ENCODE data around the gene GPC5. TPM values are rescaled to one million over a fixed set of nuclear protein-coding genes. Genes with fewer than 3 reads are reported as not detected.

The GPC5 gene
- total and polyA plus RNA-seq, 2 donors (not counting 3 experiments of a cell fraction or from before 2014, with no cell fraction given) = 0.59 to 0.97 TPM

DNA sequence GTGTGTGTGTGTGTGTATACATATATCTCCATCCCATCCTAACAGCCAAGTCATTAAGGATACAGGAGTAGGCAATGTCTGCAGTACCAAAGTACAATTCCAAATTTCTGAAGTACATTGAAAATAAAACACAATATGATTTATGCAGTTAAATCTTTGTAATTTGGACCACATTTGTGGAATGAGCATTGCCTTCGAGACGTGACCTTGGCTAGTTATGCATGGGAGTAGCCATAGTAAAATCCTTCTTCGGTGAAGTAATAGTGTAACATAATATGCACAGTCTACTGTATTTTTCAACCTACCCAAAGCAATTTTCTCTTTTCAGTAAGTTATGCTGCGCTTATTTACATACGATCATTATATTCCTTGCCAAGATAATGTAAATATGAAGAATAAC lies 1162.5 kb downstream of the GPC5 start:
- H2AFZ ChIP-seq (ENCODE audit: low read depth, low read length) = no peak overlapping the region
- H4K20me1 ChIP-seq (replicated peaks; ENCODE audit: control insufficient read depth, extremely low read depth, insufficient read depth, low read length) = no peaks in the 10 kb centered on the region
- H3K27ac ChIP-seq (ENCODE audit: insufficient read depth, low read depth, low read length) = no peak overlapping the region
- H3K4me3 ChIP-seq (replicated peaks in 1 of 3; ENCODE audit: insufficient read depth in 1 of 3, low read depth in 1 of 3, low read length in 3 of 3) = no peak overlapping the region
- ChIA-PET CTCF (no interaction called here), POLR2A (no interaction called here)
- no peaks in the 10 kb centered on the region for H3K36me3 ChIP-seq (ENCODE audit: control insufficient read depth in 2 of 2, extremely low read depth in 1 of 2, insufficient read depth in 2 of 2, low read length in 2 of 2)
- intact Hi-C loops (cut with micrococcal nuclease) = no loop called here
- no peak for DNase-seq (ENCODE audit: low read depth, low spot score)
- no peaks in the 10 kb centered on the region for H3K9me1 ChIP-seq (replicated peaks; ENCODE audit: control insufficient read depth, extremely low read depth, insufficient read depth, low read length)
- no TSS peak for BruUV-seq (replicated peaks)
- H3K4me2 ChIP-seq (ENCODE audit: insufficient read depth, low read length) = no peak overlapping the region
- no peaks in the 10 kb centered on the region for H3K79me2 ChIP-seq (ENCODE audit: control insufficient read depth, insufficient read depth, low read length)
- H3K9me3 ChIP-seq (replicated peaks; ENCODE audit: control insufficient read depth, insufficient read depth, low read length) = peaks cover 4% of the 10 kb centered on the region
- dilution Hi-C loops (cut with MboI; ENCODE audit: extremely low pct_ligation_motif_present, low sequenced_read_pairs) = no loop called here
- H3K9ac ChIP-seq (replicated peaks; ENCODE audit: extremely low read depth, insufficient read depth, low read length) = no peak overlapping the region
- H3K27me3 ChIP-seq (ENCODE audit: control insufficient read depth in 2 of 2, insufficient read depth in 2 of 2, low read length in 2 of 2) = no peaks in the 10 kb centered on the region
- TF ChIP-seq MAX (IDR thresholded peaks at IDR 0.05; ENCODE audit: insufficient read depth, insufficient read length) = no peak
- TF ChIP-seq FOS (IDR thresholded peaks at IDR 0.05; ENCODE audit: borderline replicate concordance, insufficient read depth, low read length) = no peak
- no peak for TF ChIP-seq MYC (IDR thresholded peaks at IDR 0.05; ENCODE audit: low read depth, low read length)
- TF ChIP-seq POLR2A (IDR thresholded peaks at IDR 0.05; ENCODE audit: low read depth, low read length) = no peak
- no peak for TF ChIP-seq POLR2AphosphoS5 (IDR thresholded peaks at IDR 0.05; ENCODE audit: insufficient read depth, low read depth, low read length)
- no peak for TF ChIP-seq GATA2 (IDR thresholded peaks at IDR 0.05; ENCODE audit: insufficient read depth, insufficient read length, low read depth, low read length)
- no peaks in the 10 kb centered on the region for H3K4me1 ChIP-seq (ENCODE audit: control insufficient read depth, extremely low read depth, insufficient read depth, low read length)
- FAIRE-seq = no peak

DNA sequence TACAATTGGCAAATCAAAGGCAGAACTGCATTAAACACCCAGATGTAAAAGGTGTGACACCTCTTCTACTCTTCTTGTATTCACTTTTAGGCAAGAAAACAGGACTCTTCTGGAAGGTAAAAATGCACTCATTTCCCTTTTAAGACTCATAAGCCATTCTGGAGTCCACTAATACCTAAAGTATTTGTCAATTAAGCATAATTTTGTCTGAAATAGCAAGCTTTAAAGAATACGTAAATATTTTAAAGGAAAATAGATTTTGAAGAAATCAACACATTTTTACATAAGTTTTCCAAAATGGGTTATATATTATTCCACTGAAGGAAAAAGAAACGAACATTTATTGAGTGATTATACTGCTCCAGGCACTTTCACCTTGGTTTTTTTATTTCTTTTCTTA lies 1166.5 kb downstream of the GPC5 start:
- no TSS peak for BruUV-seq (replicated peaks)
- POLR2A ChIA-PET = no interaction called here
- H3K4me3 ChIP-seq (replicated peaks in 1 of 3; ENCODE audit: insufficient read depth in 1 of 3, low read depth in 1 of 3, low read length in 3 of 3) = no peak overlapping the region
- TF ChIP-seq POLR2A (IDR thresholded peaks at IDR 0.05; ENCODE audit: low read depth, low read length) (no peak), MYC (IDR thresholded peaks at IDR 0.05; ENCODE audit: low read depth, low read length) (no peak), MAX (IDR thresholded peaks at IDR 0.05; ENCODE audit: insufficient read depth, insufficient read length) (no peak), CTCF (IDR thresholded peaks at IDR 0.05; ENCODE audit: extremely low read depth in 1 of 2, insufficient read depth in 1 of 2, low read depth in 1 of 2, low read length in 2 of 2) (no peak), GATA2 (IDR thresholded peaks at IDR 0.05; ENCODE audit: insufficient read depth, insufficient read length, low read depth, low read length) (no peak), JUN (IDR thresholded peaks at IDR 0.05; ENCODE audit: borderline replicate concordance, insufficient read depth, insufficient read length, low read depth) (no peak), POLR2AphosphoS5 (IDR thresholded peaks at IDR 0.05; ENCODE audit: insufficient read depth, low read depth, low read length) (no peak), EZH2 (IDR thresholded peaks at IDR 0.05; ENCODE audit: borderline replicate concordance, low read depth, low read length, severe bottlenecking) (no peak), FOS (IDR thresholded peaks at IDR 0.05; ENCODE audit: borderline replicate concordance, insufficient read depth, low read length) (no peak)
- no peak overlapping the region for H3K4me2 ChIP-seq (ENCODE audit: insufficient read depth, low read length)
- no peaks in the 10 kb centered on the region for H3K27me3 ChIP-seq (ENCODE audit: control insufficient read depth in 2 of 2, insufficient read depth in 2 of 2, low read length in 2 of 2)
- H2AFZ ChIP-seq (ENCODE audit: low read depth, low read length) = no peak overlapping the region
- no peaks in the 10 kb centered on the region for H3K36me3 ChIP-seq (ENCODE audit: control insufficient read depth in 2 of 2, extremely low read depth in 1 of 2, insufficient read depth in 2 of 2, low read length in 2 of 2)
- H3K4me1 ChIP-seq (ENCODE audit: control insufficient read depth, extremely low read depth, insufficient read depth, low read length) = no peaks in the 10 kb centered on the region
- CTCF ChIA-PET = no interaction called here
- H3K79me2 ChIP-seq (ENCODE audit: control insufficient read depth, insufficient read depth, low read length) = no peaks in the 10 kb centered on the region
- H3K27ac ChIP-seq (ENCODE audit: insufficient read depth, low read depth, low read length) = no peak overlapping the region
- dilution Hi-C loops (cut with MboI; ENCODE audit: extremely low pct_ligation_motif_present, low sequenced_read_pairs) = no loop called here
- H3K9me3 ChIP-seq (replicated peaks; ENCODE audit: control insufficient read depth, insufficient read depth, low read length) = peaks cover 1% of the 10 kb centered on the region
- no peaks in the 10 kb centered on the region for H3K9me1 ChIP-seq (replicated peaks; ENCODE audit: control insufficient read depth, extremely low read depth, insufficient read depth, low read length)
- FAIRE-seq = no peak
- no peak overlapping the region for H3K9ac ChIP-seq (replicated peaks; ENCODE audit: extremely low read depth, insufficient read depth, low read length)
- no peaks in the 10 kb centered on the region for H4K20me1 ChIP-seq (replicated peaks; ENCODE audit: control insufficient read depth, extremely low read depth, insufficient read depth, low read length)
- intact Hi-C loops (cut with micrococcal nuclease) = no loop called here
- no peak for DNase-seq (ENCODE audit: low read depth, low spot score)

Measured in endothelial cell of umbilical vein (primary cell).